VCaP (cell line): ENCODE results near the gene REV1.
A peak's percentile ranks its signal among the peaks of the same experiment; 100 is the strongest.
"Not testable (repeated sequence)": the region's sequence is repeated elsewhere in the genome, so short reads cannot be mapped to it uniquely, and the experiment has no call there.

Source experiments
- H3K27ac ChIP-seq: fragments of 450-650 bp; 2 replicates; pipeline ENCODE4 v1.5.1; 2017
- CTCF ChIP-seq: fragments of 450-650 bp; conservative IDR thresholded peaks from 2 replicates; pipeline ENCODE4 v1.5.1; 2017; ENCODE audit warnings: mild to moderate bottlenecking, moderate library complexity

The REV1 gene

GRCh38 chr2:99473518-99474083 lies 16.2 kb downstream of the REV1 start:
- peak overlapping the region; percentile 51 for H3K27ac ChIP-seq
- no peak for TF ChIP-seq CTCF

GRCh38 chr2:99472600-99472960 lies 17.2 kb downstream of the REV1 start:
- H3K27ac ChIP-seq: peak overlapping the region; percentile 51
- no peak for TF ChIP-seq CTCF

GRCh38 chr2:99471654-99472599 lies 17.9 kb downstream of the REV1 start:
- H3K27ac ChIP-seq: peak overlapping the region; percentile 51
- TF ChIP-seq CTCF: no peak

GRCh38 chr2:99470957-99471356 lies 18.9 kb downstream of the REV1 start:
- TF ChIP-seq CTCF: no peak
- H3K27ac ChIP-seq: 0 out of 2 replicates have a peak overlapping the region, but pooled peaks have one; percentile 51

GRCh38 chr2:99470459-99470858 lies 19.4 kb downstream of the REV1 start:
- H3K27ac ChIP-seq: not testable (repeated sequence)

- TF ChIP-seq CTCF: no peak
- H3K27ac ChIP-seq: no peak overlapping the region
Observed at GRCh38 chr2:99469394-99469793, 20.4 kb downstream of the REV1 start.

- H3K27ac ChIP-seq: no peak overlapping the region
- TF ChIP-seq CTCF: no peak
Observed at GRCh38 chr2:99468155-99468554, 21.7 kb downstream of the REV1 start.

- no peak for TF ChIP-seq CTCF
Observed at GRCh38 chr2:99467390-99467789, 22.4 kb downstream of the REV1 start.

More at GRCh38 chr2:99467390-99467789, 22.4 kb downstream of the REV1 start:
- H3K27ac ChIP-seq: no peak overlapping the region
